B cell (primary cell): ENCODE results near the gene FMNL2.

Experiments used
- EZH2 ChIP-seq: IDR thresholded peaks from 2 replicates; pipeline ENCODE4 v1.6.1; 2012; ENCODE audit warnings: borderline replicate concordance, low read depth, mild to moderate bottlenecking, moderate library complexity, low read length; ENCODE audit not compliant: insufficient read depth, poor library complexity, severe bottlenecking
- TF ChIP-seq, protein P1 (sequence below): fragments of 200-600 bp; IDR thresholded peaks from one replicate; pipeline ENCODE4 v1.8.0; 2022; ENCODE audit warnings: antibody characterized with exemption, mild to moderate bottlenecking

DNA sequence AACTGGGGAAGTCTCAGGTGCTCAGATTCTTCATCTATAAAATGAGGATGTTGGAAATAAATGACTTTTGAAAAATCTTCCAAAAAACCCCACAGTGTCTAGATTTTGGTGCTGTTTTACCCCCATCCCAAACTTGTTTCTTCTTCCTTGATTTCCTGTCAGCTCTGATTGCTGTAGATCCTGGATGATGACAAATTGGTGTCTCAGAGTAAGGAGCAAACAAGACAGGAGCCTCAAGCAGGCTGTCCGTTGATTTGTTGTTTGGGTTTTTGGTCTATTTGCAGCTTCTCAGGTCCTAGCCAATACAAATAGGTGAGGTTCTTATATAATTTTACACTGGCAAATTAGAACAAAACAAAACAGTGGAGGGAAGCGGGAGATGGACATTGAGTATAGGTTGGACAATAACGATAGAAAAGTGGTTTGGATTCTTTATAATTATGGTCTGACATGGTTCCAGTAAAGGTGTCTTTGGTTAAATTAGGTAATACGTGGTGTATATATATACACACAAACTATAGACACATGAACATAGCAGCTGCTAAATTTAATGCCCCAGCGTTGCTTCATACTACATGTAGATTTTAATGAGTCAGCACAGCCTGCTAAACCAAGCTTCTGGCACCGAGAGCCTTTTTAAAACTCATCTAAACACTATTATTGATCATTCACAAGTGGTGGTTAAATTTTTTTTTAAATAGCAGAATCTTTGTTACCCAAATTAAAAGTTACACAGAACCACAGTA, 142.5 kb downstream of the FMNL2 start:
- TF ChIP-seq, protein P1, sequence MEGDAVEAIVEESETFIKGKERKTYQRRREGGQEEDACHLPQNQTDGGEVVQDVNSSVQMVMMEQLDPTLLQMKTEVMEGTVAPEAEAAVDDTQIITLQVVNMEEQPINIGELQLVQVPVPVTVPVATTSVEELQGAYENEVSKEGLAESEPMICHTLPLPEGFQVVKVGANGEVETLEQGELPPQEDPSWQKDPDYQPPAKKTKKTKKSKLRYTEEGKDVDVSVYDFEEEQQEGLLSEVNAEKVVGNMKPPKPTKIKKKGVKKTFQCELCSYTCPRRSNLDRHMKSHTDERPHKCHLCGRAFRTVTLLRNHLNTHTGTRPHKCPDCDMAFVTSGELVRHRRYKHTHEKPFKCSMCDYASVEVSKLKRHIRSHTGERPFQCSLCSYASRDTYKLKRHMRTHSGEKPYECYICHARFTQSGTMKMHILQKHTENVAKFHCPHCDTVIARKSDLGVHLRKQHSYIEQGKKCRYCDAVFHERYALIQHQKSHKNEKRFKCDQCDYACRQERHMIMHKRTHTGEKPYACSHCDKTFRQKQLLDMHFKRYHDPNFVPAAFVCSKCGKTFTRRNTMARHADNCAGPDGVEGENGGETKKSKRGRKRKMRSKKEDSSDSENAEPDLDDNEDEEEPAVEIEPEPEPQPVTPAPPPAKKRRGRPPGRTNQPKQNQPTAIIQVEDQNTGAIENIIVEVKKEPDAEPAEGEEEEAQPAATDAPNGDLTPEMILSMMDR: no peak
- TF ChIP-seq EZH2: no peak
